ENCODE data around the gene SLCO3A1.

Gene SLCO3A1

GRCh38 chr15:92111291-92111690 is 257.8 kb downstream of the SLCO3A1 start:
- DNase-seq, result no peak

GRCh38 chr15:92111751-92112150 is 258.2 kb downstream of the SLCO3A1 start:
- no peak for DNase-seq

GRCh38 chr15:92112180-92112579 is 258.7 kb downstream of the SLCO3A1 start:
- DNase-seq, result no peak

- DNase-seq, result no peak
Observed at GRCh38 chr15:92112711-92113110, 259.2 kb downstream of the SLCO3A1 start.

- DNase-seq, result no peak
Observed at GRCh38 chr15:92113832-92114231, 260.3 kb downstream of the SLCO3A1 start.

- no peak for DNase-seq
Observed at GRCh38 chr15:92115834-92116233, 262.3 kb downstream of the SLCO3A1 start.

GRCh38 chr15:92116330-92116729 is 262.8 kb downstream of the SLCO3A1 start:
- DNase-seq, result no peak

GRCh38 chr15:92117261-92117731 is 263.8 kb downstream of the SLCO3A1 start:
- no peak for DNase-seq

- no peak for DNase-seq
Observed at GRCh38 chr15:92118162-92118935, 264.8 kb downstream of the SLCO3A1 start.

GRCh38 chr15:92118936-92119325 is 265.4 kb downstream of the SLCO3A1 start:
- no peak for DNase-seq

- no peak for DNase-seq
Observed at GRCh38 chr15:92120094-92120795, 266.7 kb downstream of the SLCO3A1 start.

GRCh38 chr15:92121047-92121446 is 267.5 kb downstream of the SLCO3A1 start:
- DNase-seq, result no peak

GRCh38 chr15:92122259-92122658 is 268.8 kb downstream of the SLCO3A1 start:
- DNase-seq, result no peak

GRCh38 chr15:92123962-92124656 is 270.6 kb downstream of the SLCO3A1 start:
- DNase-seq, result no peak

- DNase-seq, result no peak
Observed at GRCh38 chr15:92124657-92125010, 271.1 kb downstream of the SLCO3A1 start.

- DNase-seq, result no peak
Observed at GRCh38 chr15:92128788-92129187, 275.3 kb downstream of the SLCO3A1 start.

- DNase-seq, result no peak
Observed at GRCh38 chr15:92130244-92130643, 276.7 kb downstream of the SLCO3A1 start.

GRCh38 chr15:92130906-92131305 is 277.4 kb downstream of the SLCO3A1 start:
- DNase-seq, result no peak

- DNase-seq, result no peak
Observed at GRCh38 chr15:92132982-92133755, 279.7 kb downstream of the SLCO3A1 start.

- DNase-seq, result no peak
Observed at GRCh38 chr15:92140796-92141195, 287.3 kb downstream of the SLCO3A1 start.

- DNase-seq, result no peak
Observed at GRCh38 chr15:92141607-92142006, 288.1 kb downstream of the SLCO3A1 start.

GRCh38 chr15:92142242-92143232 is 289.0 kb downstream of the SLCO3A1 start:
- no peak for DNase-seq

Measured in GF-D8 (cell line).